ENCODE measurements around the gene AFP. TPM values are rescaled to one million over a fixed set of nuclear protein-coding genes. Genes with fewer than 3 reads are reported as not detected.

Gene AFP
- total RNA-seq, 1 experiment from 2014 or later: 4.9 TPM

DNA sequence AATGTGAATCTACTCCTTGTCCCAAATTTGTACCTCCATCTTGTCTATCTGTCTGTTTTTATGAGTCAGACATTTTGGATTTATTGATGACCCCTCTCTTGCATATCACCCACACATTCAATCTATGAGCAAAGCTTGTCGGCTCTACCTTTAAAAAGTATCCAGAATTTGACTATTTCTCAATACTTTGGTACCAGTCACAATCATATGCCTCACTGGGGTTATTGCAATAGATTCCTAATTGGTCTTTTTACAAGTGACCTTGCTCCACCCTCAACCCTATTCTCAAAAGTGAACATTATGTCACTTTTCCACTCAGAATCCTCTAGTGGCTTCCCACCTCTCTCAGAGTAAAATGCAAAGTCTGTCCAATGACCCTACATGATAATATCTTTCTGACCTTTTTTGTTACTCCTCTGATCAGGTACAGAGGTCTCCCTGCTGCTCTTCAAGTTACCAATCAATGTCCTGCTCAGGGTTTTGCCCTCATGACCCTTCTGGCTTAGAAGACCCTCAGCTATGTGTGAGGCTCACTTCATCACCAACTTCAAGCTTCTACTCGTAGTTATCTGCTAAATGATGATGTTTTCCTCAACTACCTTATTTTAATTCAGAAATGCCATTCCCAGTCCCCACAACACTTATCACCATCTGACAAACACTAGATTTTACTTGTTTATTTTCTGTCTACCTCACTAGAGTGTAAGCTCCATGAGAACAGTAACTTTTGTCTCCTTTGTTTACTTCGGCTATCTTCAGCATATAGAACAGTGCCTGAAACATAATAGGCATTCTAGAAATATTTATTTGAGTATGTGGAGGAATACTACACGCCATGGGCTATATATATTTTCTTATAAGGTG is 22.4 kb downstream of the AFP start:
- Histone ChIP-seq H3K14ac (ENCODE audit: insufficient read depth, low read length) (no peak overlapping the region), H3K18ac (ENCODE audit: insufficient read length, low read depth, low read length) (no peak overlapping the region), H3K4me1 (ENCODE audit: insufficient read depth, low read length) (peaks cover 3% of the 10 kb centered on the region; the same call in 1 of the 2 replicates), H3K4me2 (ENCODE audit: insufficient read depth, insufficient read length, low read length) (no peak overlapping the region), H4K8ac (replicated peaks; ENCODE audit: insufficient read length, low read depth, low read length) (no peak overlapping the region), H3K27me3 (ENCODE audit: insufficient read depth, low read length) (no peaks in the 10 kb centered on the region), H2BK5ac (ENCODE audit: insufficient read length, low read length) (no peak overlapping the region), H2BK20ac (ENCODE audit: low read depth, low read length, poor library complexity, severe bottlenecking) (no peak overlapping the region), H3K23me2 (ENCODE audit: insufficient read length, low read depth, low read length, poor library complexity, severe bottlenecking) (no peaks in the 10 kb centered on the region), H3K79me1 (ENCODE audit: insufficient read depth, low read depth, low read length, poor library complexity, severe bottlenecking) (no peaks in the 10 kb centered on the region), H4K91ac (ENCODE audit: insufficient read length, low read depth, low read length) (no peak overlapping the region), H3K27ac (ENCODE audit: insufficient read length, low read depth, low read length) (no peak overlapping the region), H3K79me2 (ENCODE audit: insufficient read depth, low read length) (no peaks in the 10 kb centered on the region), H2BK15ac (ENCODE audit: low read depth, low read length) (no peak overlapping the region), H3K9me3 (ENCODE audit: control insufficient read depth, low read depth, low read length) (no peaks in the 10 kb centered on the region), H2AFZ (ENCODE audit: low read length) (no peak overlapping the region), H3K23ac (ENCODE audit: insufficient read length, low read depth, low read length) (no peak overlapping the region), H4K20me1 (ENCODE audit: control insufficient read depth, insufficient read depth, insufficient read length) (no peaks in the 10 kb centered on the region), H3K4ac (ENCODE audit: low read depth, low read length) (no peak overlapping the region), H2BK12ac (ENCODE audit: insufficient read length, low read depth, low read length) (no peak overlapping the region), H3K9ac (ENCODE audit: extremely low read depth, insufficient read length, low read length) (no peak overlapping the region), H2BK120ac (ENCODE audit: low read depth, low read length, poor library complexity, severe bottlenecking) (no peak overlapping the region), H4K5ac (ENCODE audit: insufficient read length, low read depth, low read length) (no peak overlapping the region), H2AK5ac (ENCODE audit: insufficient read length, low read length) (no peak overlapping the region), H3K56ac (ENCODE audit: insufficient read length, low read depth, low read length) (no peak overlapping the region), H3T11ph (ENCODE audit: low read length) (no peak overlapping the region)
- no peak for DNase-seq
- Mint-ChIP-seq H3K9me3 (peaks cover 6 to 9% of the 10 kb centered on the region in 2 experiments; a peak in 3 of 5 replicates), H3K4me3 (no peak overlapping the region), H3K4me1 (peaks cover 12 to 14% of the 10 kb centered on the region in 2 experiments), H3K27me3 (ENCODE audit: low read depth) (no peaks in the 10 kb centered on the region), H3K27ac (no peak overlapping the region), H3K36me3 (ENCODE audit: insufficient read depth in 1 of 3, low read depth in 3 of 3) (peaks cover 16 to 34% (median 19%) of the 10 kb centered on the region in 3 experiments)
- no CpG with 5 or more reads among the region's 4 CpGs for WGBS (ENCODE audit: extremely low coverage, insufficient read length, low lambda C conversion rate)
- TF ChIP-seq CTCF (conservative IDR thresholded peaks at IDR 0.05): no peak
